Neural progenitor cell (in vitro differentiated cells): ENCODE results near the gene SFMBT2.

Experiments
- CTCF ChIP-seq: fragments of 200-600 bp; sonication (generic); IDR thresholded peaks from 2 replicates; pipeline ENCODE4 v1.5.1; 2017; ENCODE audit warnings: antibody characterized with exemption, mild to moderate bottlenecking
- EZH2 ChIP-seq: fragments of 200-600 bp; sonication (generic); IDR thresholded peaks from 2 replicates; pipeline ENCODE4 v1.6.1; 2017; ENCODE audit warnings: antibody characterized with exemption, mild to moderate bottlenecking, moderate library complexity
- EZH2phosphoT487 ChIP-seq: fragments of 200-600 bp; sonication (generic); IDR thresholded peaks from 2 replicates; pipeline ENCODE4 v1.6.1; 2017; ENCODE audit warnings: antibody characterized with exemption

- no peak for TF ChIP-seq EZH2
- TF ChIP-seq EZH2phosphoT487 = no peak
- TF ChIP-seq CTCF = no peak
These were observed 76.2 kb downstream of the SFMBT2 start for GRCh38 chr10:7334642-7334964.
